ENCODE measurements around the gene DAPP1. TPM values are rescaled to one million over a fixed set of nuclear protein-coding genes. Genes with fewer than 3 reads are reported as not detected.

Gene DAPP1
- total and polyA plus RNA-seq, 10 of the 15 experiments (the other 5 are each of a cell fraction or from before 2014, with no cell fraction given): 46.5 to 147 (median 74.2) TPM

DNA sequence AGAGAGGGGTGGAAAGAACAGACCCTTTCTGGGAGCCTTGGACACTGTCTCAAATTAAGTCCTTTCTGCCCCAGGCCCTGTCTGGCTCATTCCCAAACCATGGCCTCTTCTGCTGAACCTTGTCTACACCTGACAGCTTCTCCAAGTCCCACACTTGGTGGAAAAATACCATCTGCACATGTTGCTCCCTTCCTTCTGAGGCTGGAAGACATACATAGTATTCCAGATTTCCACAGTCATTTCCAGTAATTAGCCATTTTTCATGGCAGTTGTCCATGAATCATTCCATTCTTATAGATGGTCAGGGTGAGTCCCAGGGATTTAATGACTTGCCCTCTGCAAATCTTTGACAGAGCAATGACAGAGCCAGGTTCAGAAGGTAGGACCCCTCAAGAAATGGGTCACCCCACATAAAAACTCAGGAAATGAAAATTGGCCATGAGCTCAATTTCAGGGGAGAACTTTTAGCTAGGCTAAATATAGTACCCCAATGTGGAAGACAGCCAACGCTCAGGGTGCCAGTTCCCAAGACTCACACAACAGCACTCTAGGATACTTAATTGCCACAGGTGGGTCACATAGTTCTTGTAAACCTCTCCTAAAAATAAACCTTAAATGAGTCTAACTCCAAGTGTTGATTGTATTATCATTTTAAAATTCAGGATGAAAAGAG lies 16.2 kb upstream of the DAPP1 start:
- Histone ChIP-seq H3K4me2 (ENCODE audit: control insufficient read depth, insufficient read depth) (no peak overlapping the region), H3K79me2 (ENCODE audit: control insufficient read depth, insufficient read depth, low read length) (no peaks in the 10 kb centered on the region), H3K27ac (ENCODE audit: control insufficient read depth, insufficient read depth) (no peak overlapping the region), H3K9me3 (replicated peaks; ENCODE audit: control insufficient read depth, insufficient read depth, low read length) (no peaks in the 10 kb centered on the region), H3K4me1 (ENCODE audit: control insufficient read depth, insufficient read depth, low read length) (no peaks in the 10 kb centered on the region), H3K36me3 (ENCODE audit: control insufficient read depth in 2 of 2, insufficient read depth in 2 of 2, low read length in 1 of 2) (no peaks in the 10 kb centered on the region), H3K27me3 (replicated peaks in 1 of 2; ENCODE audit: control insufficient read depth in 2 of 2, insufficient read depth in 2 of 2, low read length in 1 of 2) (no peaks in the 10 kb centered on the region), H4K20me1 (ENCODE audit: control insufficient read depth, insufficient read depth) (no peaks in the 10 kb centered on the region), H2AFZ (ENCODE audit: control insufficient read depth, low read depth, low read length) (no peak overlapping the region), H3K4me3 (no peak overlapping the region), H3K9ac (ENCODE audit: control insufficient read depth, insufficient read depth, low read length) (no peak overlapping the region)
- intact Hi-C loops (cut with micrococcal nuclease; ENCODE audit: unreplicated experiment) (no loop called here), in situ Hi-C loops (cut with MboI) (no loop called here)
- ChIA-PET SMC1A (ENCODE audit: uncharacterized antibody, unreplicated experiment) (interaction anchor here (0.6 to 2.0 kb wide), 3 partner anchors 8 to 160 kb away, joined by 3 to 12 read pairs (median 4); no protein-coding TSS in a partner anchor), CTCF (interaction anchor here (1.0 kb wide), 1 partner anchor 85 kb away, joined by 4 read pairs; no protein-coding TSS in a partner anchor), POLR2A (no interaction called here), RAD21 (ENCODE audit: unreplicated experiment) (no interaction called here)
- ATAC-seq (no peak), FAIRE-seq (no peak), DNase-seq (ENCODE audit: low read depth, low spot score) (no peak)
- BruUV-seq (replicated peaks): no TSS peak
- 33% methylated on average over 1 of the region's 1 CpG for WGBS (ENCODE audit: insufficient coverage, insufficient replicate concordance, low lambda C conversion rate, missing lambda C conversion rate)
- TF ChIP-seq MXI1 (IDR thresholded peaks at IDR 0.05; ENCODE audit: low read depth, low read length) (no peak), JUNB (IDR thresholded peaks at IDR 0.05) (no peak), JUND (IDR thresholded peaks at IDR 0.05; ENCODE audit: low read depth, low read length) (no peak), POLR2AphosphoS2 (IDR thresholded peaks at IDR 0.05; ENCODE audit: low read depth, low read length) (no peak)
- TF ChIP-seq, protein P1, sequence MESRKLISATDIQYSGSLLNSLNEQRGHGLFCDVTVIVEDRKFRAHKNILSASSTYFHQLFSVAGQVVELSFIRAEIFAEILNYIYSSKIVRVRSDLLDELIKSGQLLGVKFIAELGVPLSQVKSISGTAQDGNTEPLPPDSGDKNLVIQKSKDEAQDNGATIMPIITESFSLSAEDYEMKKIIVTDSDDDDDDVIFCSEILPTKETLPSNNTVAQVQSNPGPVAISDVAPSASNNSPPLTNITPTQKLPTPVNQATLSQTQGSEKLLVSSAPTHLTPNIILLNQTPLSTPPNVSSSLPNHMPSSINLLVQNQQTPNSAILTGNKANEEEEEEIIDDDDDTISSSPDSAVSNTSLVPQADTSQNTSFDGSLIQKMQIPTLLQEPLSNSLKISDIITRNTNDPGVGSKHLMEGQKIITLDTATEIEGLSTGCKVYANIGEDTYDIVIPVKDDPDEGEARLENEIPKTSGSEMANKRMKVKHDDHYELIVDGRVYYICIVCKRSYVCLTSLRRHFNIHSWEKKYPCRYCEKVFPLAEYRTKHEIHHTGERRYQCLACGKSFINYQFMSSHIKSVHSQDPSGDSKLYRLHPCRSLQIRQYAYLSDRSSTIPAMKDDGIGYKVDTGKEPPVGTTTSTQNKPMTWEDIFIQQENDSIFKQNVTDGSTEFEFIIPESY (IDR thresholded peaks at IDR 0.05): no peak
